A549 (cell line): ENCODE measurements around the gene SLC2A13. TPM values are rescaled to one million over a fixed set of nuclear protein-coding genes. Genes with fewer than 3 reads are reported as not detected.
A peak's percentile ranks its signal among the peaks of the same experiment; 100 is the strongest.

Experiments used
- ATAC-seq, 2 experiments: fragments of 200-7000 bp in 1 of 2; fragments of >200 bp in 1 of 2; cut with Nextera tagmentation in 1 of 2; cut with Tn5 transposase in 1 of 2; 3 replicates each; pipeline versions ENCODE4 v1.8.0 to v1.9.1; 2018 to 2020; ENCODE audit warnings: mild to moderate bottlenecking in 1 of 2, moderate library complexity in 1 of 2
- CTCF ChIA-PET: fragments of 300-600 bp; sonication (Branson Sonifier 250); formaldehyde crosslinking; extraction: SDS; loops from one replicate; lab custom pipeline; 2021; ENCODE audit warnings: antibody characterized with exemption, inconsistent platforms; lab: Yijun Ruan, JAX
- POLR2A ChIA-PET: fragments of 350-600 bp; formaldehyde crosslinking; extraction: SDS; loops from one replicate; lab custom pipeline; 2021; ENCODE audit warnings: antibody characterized with exemption, inconsistent platforms; lab: Yijun Ruan, JAX
- DNase-seq, 2 experiments: peaks; one replicate each; pipeline versions ENCODE4 v3.0.0 to v3.0.0-alpha.2; 2011 to 2016; ENCODE audit warnings: low read depth in 1 of 2, low spot score in 1 of 2
- FAIRE-seq: peaks from 2 replicates; lab custom pipeline; 2011; peaks lifted over from hg19 to GRCh38; lab: Jason Lieb, UNC
- H3K27ac ChIP-seq, 2 experiments: fragments of >200 bp; sonication (Bioruptor Twin); formaldehyde crosslinking; 3 replicates each; pipeline ENCODE4 v1.5.1; 2016 to 2017
- H3K4me1 ChIP-seq: fragments of >200 bp; sonication (Bioruptor Twin); formaldehyde crosslinking; 3 replicates; pipeline ENCODE4 v1.6.1; 2016
- H3K4me2 ChIP-seq: fragments of >200 bp; sonication (Bioruptor Twin); formaldehyde crosslinking; 3 replicates; pipeline ENCODE4 v1.6.1; 2016
- H3K4me3 ChIP-seq: fragments of >200 bp; sonication (Bioruptor Twin); formaldehyde crosslinking; 3 replicates; pipeline ENCODE4 v1.5.1; 2016
- H3K9me3 ChIP-seq: fragments of >200 bp; sonication (Bioruptor Twin); formaldehyde crosslinking; 3 replicates; pipeline ENCODE4 v1.6.1; 2016
- CEBPB ChIP-seq, 2 experiments: fragments of >200 bp in 1 of 2; sonication (Bioruptor Twin) in 1 of 2; formaldehyde crosslinking in 1 of 2; IDR thresholded peaks; 2 replicates each; pipeline ENCODE4 v1.6.1; 2012 to 2016
- EHMT2 ChIP-seq: fragments of 200-600 bp; sonication (generic); IDR thresholded peaks from 2 replicates; pipeline ENCODE4 v1.6.1; 2016; ENCODE audit warnings: antibody characterized with exemption, low read depth, mild to moderate bottlenecking, moderate library complexity
- ESRRA ChIP-seq: fragments of 150-350 bp; IDR thresholded peaks from 2 replicates; pipeline ENCODE4 v1.6.1; 2014; ENCODE audit warnings: mild to moderate bottlenecking, low read length, borderline replicate concordance
- FOSL2 ChIP-seq, 2 experiments: fragments of 450-650 bp in 1 of 2; fragments of >200 bp in 1 of 2; sonication (Bioruptor Twin) in 1 of 2; formaldehyde crosslinking; IDR thresholded peaks; 2 replicates each; pipeline versions ENCODE4 v1.5.0 to v1.6.1; 2016 to 2020; ENCODE audit warnings: mild to moderate bottlenecking in 1 of 2, moderate library complexity in 1 of 2
- FOXS1 ChIP-seq: fragments of 250-450 bp; sonication (Bioruptor Pico); IDR thresholded peaks from 2 replicates; pipeline ENCODE4 v1.5.0; 2020; ENCODE audit warnings: mild to moderate bottlenecking, moderate library complexity
- GATA3 ChIP-seq: IDR thresholded peaks from 2 replicates; pipeline ENCODE4 v1.6.1; 2012; ENCODE audit warnings: borderline replicate concordance
- KDM5A ChIP-seq: fragments of 200-600 bp; sonication (generic); IDR thresholded peaks from 2 replicates; pipeline ENCODE4 v1.6.1; 2016; ENCODE audit warnings: antibody characterized with exemption, mild to moderate bottlenecking
- MAFK ChIP-seq: fragments of 450-650 bp; IDR thresholded peaks from 2 replicates; pipeline ENCODE4 v1.6.1; 2014; ENCODE audit not compliant: partially characterized antibody
- MAX ChIP-seq: IDR thresholded peaks from 2 replicates; pipeline ENCODE4 v1.6.1; 2012
- NFE2L2 ChIP-seq: fragments of 150-350 bp; conservative IDR thresholded peaks from 2 replicates; pipeline ENCODE4 v1.6.1; 2014; ENCODE audit warnings: low read length
- REST ChIP-seq: fragments of 200-600 bp; sonication (generic); IDR thresholded peaks from 2 replicates; pipeline ENCODE4 v1.6.1; 2016; ENCODE audit warnings: antibody characterized with exemption, mild to moderate bottlenecking, moderate library complexity
- RNF2 ChIP-seq: fragments of 200-600 bp; sonication (generic); IDR thresholded peaks from 2 replicates; pipeline ENCODE4 v1.6.1; 2016; ENCODE audit warnings: low read depth, mild to moderate bottlenecking, antibody characterized with exemption, moderate library complexity, borderline replicate concordance
- SMC3 ChIP-seq: fragments of >200 bp; sonication (Bioruptor Twin); formaldehyde crosslinking; IDR thresholded peaks from 3 replicates; pipeline ENCODE4 v1.6.1; 2018; ENCODE audit warnings: inconsistent platforms
- SREBF2 ChIP-seq: fragments of 450-650 bp; IDR thresholded peaks from 2 replicates; pipeline ENCODE4 v1.6.1; 2014; ENCODE audit warnings: mild to moderate bottlenecking, moderate library complexity
- ZNF302 ChIP-seq: fragments of 250-450 bp; sonication (Bioruptor Pico); IDR thresholded peaks from 2 replicates; pipeline ENCODE4 v1.9.0; 2021; ENCODE audit warnings: inconsistent platforms, mild to moderate bottlenecking, moderate library complexity
- WGBS: methylation state at CpG from one replicate; pipeline ENCODE4 v1.1.6; 2017; ENCODE audit errors: missing lambda C conversion rate; 5-methylcytosine and 5-hydroxymethylcytosine counted together
- polyA plus RNA-seq, 4 experiments: library from polyadenylated mRNA; depleted of rRNA in 3 of 4; stranded (reverse); fragments of >200 nt; fragmentation: RNase III in 1 of 4; extraction: RNeasy Plus Mini Kit Qiagen cat#74134 plus additional on column Dnase treatment in 1 of 4; gene quantifications; 2 replicates in 3 of 4; 3 replicates in 1 of 4; pipeline ENCODE4 v1.2.3, GENCODE V29; 2011 to 2017
- TF ChIP-seq, protein P1 (sequence below): fragments of >200 bp; sonication (Bioruptor Twin); formaldehyde crosslinking; IDR thresholded peaks from 3 replicates; pipeline ENCODE4 v1.5.1; 2016
- TF ChIP-seq, protein P2 (sequence below): fragments of 150-350 bp; IDR thresholded peaks from 2 replicates; pipeline ENCODE4 v1.6.1; 2014; ENCODE audit warnings: low read depth, mild to moderate bottlenecking, low read length
- TF ChIP-seq, protein P3 (sequence below): fragments of 450-650 bp; IDR thresholded peaks from 2 replicates; pipeline ENCODE4 v1.6.1; 2014; ENCODE audit warnings: antibody characterized with exemption

The SLC2A13 gene
- polyA plus RNA-seq, 2 of the 4 experiments (the other 2 are of a cell fraction): 4.5 to 8.2 TPM

GRCh38 chr12:40010899-40011774, 94.7 kb downstream of the SLC2A13 start (continued):
- no peak for TF ChIP-seq REST
- TF ChIP-seq, protein P1, sequence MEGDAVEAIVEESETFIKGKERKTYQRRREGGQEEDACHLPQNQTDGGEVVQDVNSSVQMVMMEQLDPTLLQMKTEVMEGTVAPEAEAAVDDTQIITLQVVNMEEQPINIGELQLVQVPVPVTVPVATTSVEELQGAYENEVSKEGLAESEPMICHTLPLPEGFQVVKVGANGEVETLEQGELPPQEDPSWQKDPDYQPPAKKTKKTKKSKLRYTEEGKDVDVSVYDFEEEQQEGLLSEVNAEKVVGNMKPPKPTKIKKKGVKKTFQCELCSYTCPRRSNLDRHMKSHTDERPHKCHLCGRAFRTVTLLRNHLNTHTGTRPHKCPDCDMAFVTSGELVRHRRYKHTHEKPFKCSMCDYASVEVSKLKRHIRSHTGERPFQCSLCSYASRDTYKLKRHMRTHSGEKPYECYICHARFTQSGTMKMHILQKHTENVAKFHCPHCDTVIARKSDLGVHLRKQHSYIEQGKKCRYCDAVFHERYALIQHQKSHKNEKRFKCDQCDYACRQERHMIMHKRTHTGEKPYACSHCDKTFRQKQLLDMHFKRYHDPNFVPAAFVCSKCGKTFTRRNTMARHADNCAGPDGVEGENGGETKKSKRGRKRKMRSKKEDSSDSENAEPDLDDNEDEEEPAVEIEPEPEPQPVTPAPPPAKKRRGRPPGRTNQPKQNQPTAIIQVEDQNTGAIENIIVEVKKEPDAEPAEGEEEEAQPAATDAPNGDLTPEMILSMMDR: peak; percentile 96
- TF ChIP-seq MAFK: no peak
- TF ChIP-seq GATA3: no peak
- no peak for TF ChIP-seq KDM5A
- TF ChIP-seq FOSL2 (IDR thresholded peaks at IDR 0.05): no peak
- TF ChIP-seq FOSL2 (CRISPR knock-in tag; IDR thresholded peaks at IDR 0.05): no peak
- no peak for TF ChIP-seq ESRRA
- TF ChIP-seq, protein P2, sequence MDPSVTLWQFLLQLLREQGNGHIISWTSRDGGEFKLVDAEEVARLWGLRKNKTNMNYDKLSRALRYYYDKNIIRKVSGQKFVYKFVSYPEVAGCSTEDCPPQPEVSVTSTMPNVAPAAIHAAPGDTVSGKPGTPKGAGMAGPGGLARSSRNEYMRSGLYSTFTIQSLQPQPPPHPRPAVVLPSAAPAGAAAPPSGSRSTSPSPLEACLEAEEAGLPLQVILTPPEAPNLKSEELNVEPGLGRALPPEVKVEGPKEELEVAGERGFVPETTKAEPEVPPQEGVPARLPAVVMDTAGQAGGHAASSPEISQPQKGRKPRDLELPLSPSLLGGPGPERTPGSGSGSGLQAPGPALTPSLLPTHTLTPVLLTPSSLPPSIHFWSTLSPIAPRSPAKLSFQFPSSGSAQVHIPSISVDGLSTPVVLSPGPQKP: no peak
- no peak for TF ChIP-seq NFE2L2

- 23% methylated on average over 4 of the region's 4 CpGs for WGBS
- H3K4me3 ChIP-seq: no peak overlapping the region; the same call in 2 of the 3 replicates
- no peaks in the 10 kb centered on the region for H3K9me3 ChIP-seq
- ChIA-PET CTCF (interaction anchor here (0.6 to 1.7 kb wide), 5 partner anchors 9 to 379 kb away, joined by 3 to 13 read pairs (median 4); no protein-coding TSS in a partner anchor), POLR2A (no interaction called here)
- peak overlapping the region; percentile 28 to 53; a peak in 5 of 6 replicates for H3K27ac ChIP-seq
- H3K4me1 ChIP-seq: peaks cover 36% of the 10 kb centered on the region
- peak overlapping the region; percentile 76 for H3K4me2 ChIP-seq
- peak; percentile 96 for ATAC-seq
- peak; percentile 38 to 76 for DNase-seq
- FAIRE-seq: peak; percentile 78
- TF ChIP-seq MAX: 0 out of 2 replicates have a peak, but pooled peaks have one; percentile 45
- TF ChIP-seq, protein P3, sequence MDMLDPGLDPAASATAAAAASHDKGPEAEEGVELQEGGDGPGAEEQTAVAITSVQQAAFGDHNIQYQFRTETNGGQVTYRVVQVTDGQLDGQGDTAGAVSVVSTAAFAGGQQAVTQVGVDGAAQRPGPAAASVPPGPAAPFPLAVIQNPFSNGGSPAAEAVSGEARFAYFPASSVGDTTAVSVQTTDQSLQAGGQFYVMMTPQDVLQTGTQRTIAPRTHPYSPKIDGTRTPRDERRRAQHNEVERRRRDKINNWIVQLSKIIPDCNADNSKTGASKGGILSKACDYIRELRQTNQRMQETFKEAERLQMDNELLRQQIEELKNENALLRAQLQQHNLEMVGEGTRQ: no peak
- TF ChIP-seq FOXS1 (CRISPR knock-in tag): no peak
- TF ChIP-seq, protein P2: no peak
- TF ChIP-seq REST: no peak
- no peak for TF ChIP-seq EHMT2
- no peak for TF ChIP-seq NFE2L2
- no peak for TF ChIP-seq ZNF302 (CRISPR knock-in tag)
- TF ChIP-seq SMC3: no peak
- no peak for TF ChIP-seq SREBF2
- TF ChIP-seq CEBPB (IDR thresholded peaks at IDR 0.05): peak in 1 of 2 experiments; percentile 65; a peak in 3 of 4 replicates
- no peak for TF ChIP-seq RNF2
Observed at GRCh38 chr12:40002178-40003169, 103.4 kb downstream of the SLC2A13 start.
